ENCODE results near the gene ZNF329. TPM values are rescaled to one million over a fixed set of nuclear protein-coding genes. Genes with fewer than 3 reads are reported as not detected.

Gene ZNF329
- polyA plus RNA-seq, 1 of the 3 experiments (the other 2 are of a cell fraction) = 3.6 TPM

DNA sequence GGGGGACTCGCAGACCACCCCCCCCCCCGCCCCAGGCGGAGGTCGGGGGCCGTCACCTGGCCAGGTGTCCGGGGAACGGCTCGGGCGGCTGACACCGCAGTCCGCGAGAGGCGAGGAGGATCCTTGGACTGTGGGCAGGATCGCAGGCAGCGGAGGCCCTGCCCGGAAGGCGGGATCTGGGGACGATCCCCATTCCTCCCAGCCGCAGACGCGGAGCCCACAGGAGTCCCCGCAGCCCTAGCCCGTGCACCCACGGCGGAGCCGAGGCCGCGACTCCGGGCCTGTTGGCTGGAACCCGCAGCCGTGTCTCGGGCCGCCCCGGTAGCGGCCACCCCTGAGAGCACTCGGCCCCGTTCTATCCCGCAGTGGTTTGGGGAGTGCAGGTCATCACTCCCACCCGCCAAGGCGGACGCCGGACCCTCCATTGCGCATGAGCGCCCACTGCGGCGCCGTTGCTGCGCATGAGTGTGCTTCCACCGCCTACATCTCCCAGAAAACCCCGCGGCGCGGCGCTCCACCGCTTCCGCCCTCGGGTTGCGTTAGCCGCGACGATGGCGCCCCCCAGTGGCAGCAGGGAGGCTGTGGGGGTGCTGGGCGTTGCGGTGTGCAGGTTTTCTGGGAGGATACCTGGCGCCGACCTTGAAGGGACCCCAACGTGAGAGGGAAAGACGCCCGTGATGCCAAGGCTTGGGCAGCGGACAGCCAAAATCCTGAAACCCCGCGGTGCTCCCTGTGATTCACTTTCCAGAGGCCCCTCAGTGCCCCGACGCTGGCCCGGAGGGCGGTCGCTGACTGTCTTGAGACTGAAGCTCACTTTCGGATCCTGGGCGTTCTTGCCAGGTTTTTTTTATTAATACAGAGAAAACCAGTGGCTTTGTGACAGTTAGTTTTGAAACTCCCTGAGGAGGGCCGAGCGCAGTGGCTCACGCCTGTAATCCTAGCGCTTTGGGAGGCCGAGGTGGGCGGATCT, 4.4 kb upstream of the ZNF329 start:
- H3K79me2 ChIP-seq (ENCODE audit: insufficient read depth) = peaks cover 28% of the 10 kb centered on the region; the same call in 1 of the 2 replicates
- H2AFZ ChIP-seq (ENCODE audit: low read depth) = peak overlapping the region; percentile 97
- DNase-seq = peak; percentile 97
- ChIA-PET POLR2A (no interaction called here), CTCF (interaction anchor here (0.5 to 1.6 kb wide), 16 partner anchors 11 to 1056 kb away, joined by 3 to 6 read pairs (median 3); partner anchors contain the start of genes ZNF17 and ZNF544)
- no peaks in the 10 kb centered on the region for H3K9me2 ChIP-seq
- peak; percentile 99 for TF ChIP-seq NRF1 (IDR thresholded peaks at IDR 0.05; ENCODE audit: low read depth, low read length)
- 0 out of 2 replicates have a peak, but pooled peaks have one; percentile 24 for TF ChIP-seq TEAD4 (IDR thresholded peaks at IDR 0.05; ENCODE audit: borderline replicate concordance, insufficient read depth)
- TF ChIP-seq ELF1 (IDR thresholded peaks at IDR 0.05) = peak; percentile 96
- no peak for TF ChIP-seq SIN3A (IDR thresholded peaks at IDR 0.05; ENCODE audit: borderline replicate concordance, low read depth, low read length)
- no peak for TF ChIP-seq IRF3 (IDR thresholded peaks at IDR 0.05; ENCODE audit: low read depth, low read length)
- TF ChIP-seq TAF1 (IDR thresholded peaks at IDR 0.05; ENCODE audit: borderline replicate concordance, low read depth, low read length) = peak; percentile 59; the same call in 1 of the 2 replicates
- no peak for TF ChIP-seq ZBTB33 (IDR thresholded peaks at IDR 0.05; ENCODE audit: borderline replicate concordance, low read depth)
- TF ChIP-seq SMC3 (IDR thresholded peaks at IDR 0.05; ENCODE audit: low read depth, low read length) = peak; percentile 78
- TF ChIP-seq GABPA (IDR thresholded peaks at IDR 0.05; ENCODE audit: low read depth) = peak; percentile 84
- TF ChIP-seq POLR2AphosphoS5 (IDR thresholded peaks at IDR 0.05; ENCODE audit: low read depth, low read length) = peak; percentile 72
- TF ChIP-seq YY1 (IDR thresholded peaks at IDR 0.05; ENCODE audit: low read depth) = peak; percentile 64
- TF ChIP-seq RAD21 (IDR thresholded peaks at IDR 0.05; ENCODE audit: low read length) = peak; percentile 95
- TF ChIP-seq, protein P1, sequence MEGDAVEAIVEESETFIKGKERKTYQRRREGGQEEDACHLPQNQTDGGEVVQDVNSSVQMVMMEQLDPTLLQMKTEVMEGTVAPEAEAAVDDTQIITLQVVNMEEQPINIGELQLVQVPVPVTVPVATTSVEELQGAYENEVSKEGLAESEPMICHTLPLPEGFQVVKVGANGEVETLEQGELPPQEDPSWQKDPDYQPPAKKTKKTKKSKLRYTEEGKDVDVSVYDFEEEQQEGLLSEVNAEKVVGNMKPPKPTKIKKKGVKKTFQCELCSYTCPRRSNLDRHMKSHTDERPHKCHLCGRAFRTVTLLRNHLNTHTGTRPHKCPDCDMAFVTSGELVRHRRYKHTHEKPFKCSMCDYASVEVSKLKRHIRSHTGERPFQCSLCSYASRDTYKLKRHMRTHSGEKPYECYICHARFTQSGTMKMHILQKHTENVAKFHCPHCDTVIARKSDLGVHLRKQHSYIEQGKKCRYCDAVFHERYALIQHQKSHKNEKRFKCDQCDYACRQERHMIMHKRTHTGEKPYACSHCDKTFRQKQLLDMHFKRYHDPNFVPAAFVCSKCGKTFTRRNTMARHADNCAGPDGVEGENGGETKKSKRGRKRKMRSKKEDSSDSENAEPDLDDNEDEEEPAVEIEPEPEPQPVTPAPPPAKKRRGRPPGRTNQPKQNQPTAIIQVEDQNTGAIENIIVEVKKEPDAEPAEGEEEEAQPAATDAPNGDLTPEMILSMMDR (IDR thresholded peaks at IDR 0.05) = peak; percentile 87
- H3K4me3 ChIP-seq (ENCODE audit: low read depth in 2 of 2, low read length in 1 of 2) = peak overlapping the region; percentile 75 to 83
- no peaks in the 10 kb centered on the region for H3K27me3 ChIP-seq (ENCODE audit: insufficient read depth)
- peak overlapping the region; percentile 85 for H3K4me2 ChIP-seq
- H3F3A ChIP-seq (replicated peaks; ENCODE audit: insufficient read depth) = peaks cover 10% of the 10 kb centered on the region
- no peaks in the 10 kb centered on the region for H3K36me3 ChIP-seq (replicated peaks in 1 of 2; ENCODE audit: control insufficient read depth in 1 of 2, insufficient read depth in 2 of 2, low read length in 1 of 2)
- H3K4me1 ChIP-seq (ENCODE audit: control insufficient read depth in 1 of 2, insufficient read depth in 2 of 2, low read depth in 1 of 2, low read length in 1 of 2) = no peaks in the 10 kb centered on the region; a peak in 1 of 4 replicates
- whole genome bisulfite sequencing (ENCODE audit: low lambda C conversion rate) = 14% methylated on average over 19 of the region's 85 CpGs
- peak overlapping the region; percentile 79 for H3K9ac ChIP-seq
- no peaks in the 10 kb centered on the region for H4K20me1 ChIP-seq (ENCODE audit: insufficient read depth)
- peak overlapping the region; percentile 65 to 80 for H3K27ac ChIP-seq (ENCODE audit: low read depth in 2 of 2, low read length in 1 of 2)
- H3K9me3 ChIP-seq = no peaks in the 10 kb centered on the region
